DOHH2 (cell line): Measurements from ENCODE around the gene POLR3K.

Experiments
- H3F3A ChIP-seq: fragments of 200-600 bp; sonication (generic), shearing (Covaris generic); 2 replicates; pipeline ENCODE4 v1.6.0; 2016; ENCODE audit warnings: antibody characterized with exemption, mild to moderate bottlenecking; ENCODE audit not compliant: control insufficient read depth, insufficient read depth
- H3K27ac ChIP-seq: fragments of 200-600 bp; sonication (generic); 2 replicates; pipeline ENCODE4 v1.5.1; 2014; ENCODE audit warnings: low read depth, mild to moderate bottlenecking, low read length, moderate library complexity
- H3K27me3 ChIP-seq: fragments of 200-600 bp; sonication (generic); 2 replicates; pipeline ENCODE4 v1.6.1; 2014; ENCODE audit warnings: mild to moderate bottlenecking, low read length, mixed read lengths; ENCODE audit not compliant: control insufficient read depth
- H3K36me3 ChIP-seq: fragments of 200-600 bp; sonication (generic); 2 replicates; pipeline ENCODE4 v1.6.1; 2014; ENCODE audit warnings: mild to moderate bottlenecking, low read length, moderate library complexity, mixed read lengths; ENCODE audit not compliant: control insufficient read depth
- H3K4me1 ChIP-seq: fragments of 200-600 bp; sonication (generic); 2 replicates; pipeline ENCODE4 v1.6.1; 2014; ENCODE audit warnings: mild to moderate bottlenecking, low read length, mixed read lengths; ENCODE audit not compliant: control insufficient read depth
- H3K4me2 ChIP-seq: fragments of 200-600 bp; sonication (generic); 2 replicates; pipeline ENCODE4 v1.6.0; 2014; ENCODE audit warnings: mild to moderate bottlenecking, low read length, moderate library complexity
- H3K4me3 ChIP-seq: fragments of 200-600 bp; sonication (generic); 2 replicates; pipeline ENCODE4 v1.5.1; 2014; ENCODE audit warnings: mild to moderate bottlenecking, low read length, mixed read lengths
- H3K79me2 ChIP-seq: fragments of 200-600 bp; sonication (generic); 2 replicates; pipeline ENCODE4 v1.6.1; 2014; ENCODE audit warnings: mild to moderate bottlenecking, low read length, mixed read lengths; ENCODE audit not compliant: control insufficient read depth
- H3K9me2 ChIP-seq: fragments of 200-600 bp; sonication (generic); replicated peaks from 2 replicates; pipeline ENCODE4 v1.6.1; 2014; ENCODE audit warnings: mild to moderate bottlenecking, low read length, mixed read lengths; ENCODE audit not compliant: control insufficient read depth
- H3K9me3 ChIP-seq: fragments of 200-600 bp; sonication (generic); 2 replicates; pipeline ENCODE4 v1.6.1; 2014; ENCODE audit warnings: antibody characterized with exemption, low read length, mixed read lengths; ENCODE audit not compliant: control insufficient read depth, insufficient read depth
- H4K20me1 ChIP-seq: fragments of 200-600 bp; sonication (generic); 2 replicates; pipeline ENCODE4 v1.6.0; 2014; ENCODE audit warnings: low read depth, mild to moderate bottlenecking, antibody characterized with exemption, low read length, moderate library complexity; ENCODE audit not compliant: control insufficient read depth, insufficient read depth
- EZH2phosphoT487 ChIP-seq: fragments of 200-600 bp; sonication (generic); IDR thresholded peaks from 2 replicates; pipeline ENCODE4 v1.6.1; 2017; ENCODE audit warnings: borderline replicate concordance, mild to moderate bottlenecking, antibody characterized with exemption, low read length, moderate library complexity, mixed read lengths
- TF ChIP-seq, protein P1 (sequence below): fragments of 200-600 bp; sonication (generic); IDR thresholded peaks from one replicate; pipeline ENCODE4 v1.5.1; 2014; ENCODE audit warnings: antibody characterized with exemption, mild to moderate bottlenecking, low read depth, low read length; ENCODE audit not compliant: poor library complexity, severe bottlenecking

The POLR3K gene

DNA sequence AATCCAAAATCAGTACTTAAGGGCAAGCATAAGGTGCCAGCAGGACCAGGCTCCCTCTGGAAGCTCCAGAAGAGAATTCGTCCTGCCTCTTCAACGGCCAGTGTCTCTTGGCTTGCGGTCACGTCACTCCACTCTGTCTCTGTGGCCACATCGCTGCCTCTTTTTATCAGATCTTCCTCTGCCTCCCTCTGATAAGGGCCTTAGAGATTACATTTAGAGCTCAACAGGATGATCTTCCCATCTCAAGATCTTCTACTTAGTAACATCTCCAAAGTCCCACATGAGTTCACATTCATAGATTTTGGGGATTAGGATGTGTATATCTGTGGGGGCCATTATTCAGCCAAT, 41.5 kb upstream of the POLR3K start:
- peaks cover 19% of the 10 kb centered on the region for H3K36me3 ChIP-seq
- TF ChIP-seq, protein P1, sequence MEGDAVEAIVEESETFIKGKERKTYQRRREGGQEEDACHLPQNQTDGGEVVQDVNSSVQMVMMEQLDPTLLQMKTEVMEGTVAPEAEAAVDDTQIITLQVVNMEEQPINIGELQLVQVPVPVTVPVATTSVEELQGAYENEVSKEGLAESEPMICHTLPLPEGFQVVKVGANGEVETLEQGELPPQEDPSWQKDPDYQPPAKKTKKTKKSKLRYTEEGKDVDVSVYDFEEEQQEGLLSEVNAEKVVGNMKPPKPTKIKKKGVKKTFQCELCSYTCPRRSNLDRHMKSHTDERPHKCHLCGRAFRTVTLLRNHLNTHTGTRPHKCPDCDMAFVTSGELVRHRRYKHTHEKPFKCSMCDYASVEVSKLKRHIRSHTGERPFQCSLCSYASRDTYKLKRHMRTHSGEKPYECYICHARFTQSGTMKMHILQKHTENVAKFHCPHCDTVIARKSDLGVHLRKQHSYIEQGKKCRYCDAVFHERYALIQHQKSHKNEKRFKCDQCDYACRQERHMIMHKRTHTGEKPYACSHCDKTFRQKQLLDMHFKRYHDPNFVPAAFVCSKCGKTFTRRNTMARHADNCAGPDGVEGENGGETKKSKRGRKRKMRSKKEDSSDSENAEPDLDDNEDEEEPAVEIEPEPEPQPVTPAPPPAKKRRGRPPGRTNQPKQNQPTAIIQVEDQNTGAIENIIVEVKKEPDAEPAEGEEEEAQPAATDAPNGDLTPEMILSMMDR: no peak
- TF ChIP-seq EZH2phosphoT487: no peak

DNA sequence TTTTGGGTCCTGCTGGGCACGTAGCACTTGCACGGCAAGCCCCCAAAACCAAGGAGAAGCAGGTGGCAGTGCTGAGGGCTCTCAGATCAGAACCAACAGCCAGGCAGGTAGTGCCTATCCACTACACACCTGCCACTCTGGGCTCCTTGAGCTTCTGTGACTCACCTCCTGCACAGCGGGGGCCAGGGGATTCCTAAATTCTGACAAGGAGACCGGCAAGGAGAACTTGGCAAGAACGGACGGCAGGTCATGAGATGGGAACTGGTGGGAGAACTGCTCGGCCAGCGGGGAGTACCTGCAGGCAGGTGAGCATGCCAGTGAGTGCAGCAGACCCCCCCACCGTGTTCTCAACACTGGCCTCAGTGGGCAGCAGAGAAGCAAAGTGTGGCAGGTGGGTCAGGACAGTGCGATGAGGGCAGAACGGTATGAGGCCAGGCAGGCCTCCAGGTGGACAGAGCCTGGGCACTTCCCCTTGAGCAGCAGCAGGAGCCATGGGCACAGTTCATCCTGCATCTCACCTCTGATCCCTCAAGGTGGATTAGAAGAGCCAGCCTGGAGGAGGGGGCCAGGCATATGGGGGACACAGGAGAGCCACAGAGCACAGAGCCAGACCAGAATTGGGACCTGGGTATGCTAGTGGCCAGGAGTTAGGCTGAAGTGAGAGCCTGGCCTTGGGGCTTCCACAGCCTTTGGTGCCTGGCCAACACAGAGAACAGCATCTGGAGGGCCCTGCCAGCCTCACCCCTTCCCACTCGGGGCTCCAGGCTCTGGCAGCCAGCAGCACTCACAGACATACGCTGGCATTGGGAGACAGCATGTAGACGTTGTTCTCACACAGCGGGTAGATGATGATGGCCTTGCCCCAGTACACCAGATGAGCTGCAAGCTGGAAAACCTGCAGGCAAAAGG, 39.3 kb upstream of the POLR3K start:
- Histone ChIP-seq H4K20me1 (no peaks in the 10 kb centered on the region), H3K27ac (no peak overlapping the region), H3K9me3 (no peaks in the 10 kb centered on the region), H3K9me2 (no peaks in the 10 kb centered on the region), H3K4me2 (no peak overlapping the region), H3F3A (no peaks in the 10 kb centered on the region), H3K79me2 (no peaks in the 10 kb centered on the region), H3K27me3 (no peaks in the 10 kb centered on the region), H3K4me1 (peaks cover 6% of the 10 kb centered on the region; the same call in 1 of the 2 replicates), H3K36me3 (peaks cover 35% of the 10 kb centered on the region), H3K4me3 (no peak overlapping the region)
- TF ChIP-seq, protein P1: no peak
- no peak for TF ChIP-seq EZH2phosphoT487

More for the DNA sequence above, 41.5 kb upstream of the POLR3K start:
- Histone ChIP-seq H3K4me3 (no peak overlapping the region), H3K4me1 (peaks cover 6% of the 10 kb centered on the region; the same call in 1 of the 2 replicates), H3K9me2 (no peaks in the 10 kb centered on the region), H3K79me2 (no peaks in the 10 kb centered on the region), H3K4me2 (no peak overlapping the region), H3K9me3 (no peaks in the 10 kb centered on the region), H3F3A (no peaks in the 10 kb centered on the region), H4K20me1 (no peaks in the 10 kb centered on the region), H3K27ac (no peak overlapping the region), H3K27me3 (no peaks in the 10 kb centered on the region)

DNA sequence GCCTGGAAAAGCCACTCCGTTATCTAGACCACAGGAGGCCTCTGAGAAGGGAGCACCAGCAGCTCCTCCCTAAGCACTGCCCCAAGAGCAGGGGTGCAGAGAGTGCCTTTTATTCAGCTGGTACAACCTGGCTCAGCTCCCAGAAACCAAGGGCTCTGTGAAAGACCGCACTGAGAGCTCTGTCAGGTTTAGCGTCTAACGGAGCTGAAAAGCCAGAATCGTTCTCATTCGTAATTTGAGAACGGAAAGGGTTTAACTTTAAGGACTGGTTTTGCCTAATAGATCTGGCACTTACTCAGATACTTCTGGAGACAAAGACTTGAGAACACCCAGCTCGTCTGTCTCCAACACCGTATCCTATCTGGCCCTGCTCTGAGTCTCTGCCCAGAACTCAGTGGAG, 38.1 kb upstream of the POLR3K start:
- H3K9me3 ChIP-seq: no peaks in the 10 kb centered on the region
- H3K9me2 ChIP-seq: no peaks in the 10 kb centered on the region
- no peaks in the 10 kb centered on the region for H4K20me1 ChIP-seq
- TF ChIP-seq EZH2phosphoT487: no peak
- TF ChIP-seq, protein P1: no peak
- H3K4me3 ChIP-seq: no peak overlapping the region
- H3K79me2 ChIP-seq: no peaks in the 10 kb centered on the region
- no peak overlapping the region for H3K27ac ChIP-seq
- no peak overlapping the region for H3K4me2 ChIP-seq
- no peaks in the 10 kb centered on the region for H3F3A ChIP-seq
- H3K36me3 ChIP-seq: peaks cover 39% of the 10 kb centered on the region
- no peaks in the 10 kb centered on the region for H3K4me1 ChIP-seq
- no peaks in the 10 kb centered on the region for H3K27me3 ChIP-seq
